Measurements from ENCODE around the gene XK.

DNA sequence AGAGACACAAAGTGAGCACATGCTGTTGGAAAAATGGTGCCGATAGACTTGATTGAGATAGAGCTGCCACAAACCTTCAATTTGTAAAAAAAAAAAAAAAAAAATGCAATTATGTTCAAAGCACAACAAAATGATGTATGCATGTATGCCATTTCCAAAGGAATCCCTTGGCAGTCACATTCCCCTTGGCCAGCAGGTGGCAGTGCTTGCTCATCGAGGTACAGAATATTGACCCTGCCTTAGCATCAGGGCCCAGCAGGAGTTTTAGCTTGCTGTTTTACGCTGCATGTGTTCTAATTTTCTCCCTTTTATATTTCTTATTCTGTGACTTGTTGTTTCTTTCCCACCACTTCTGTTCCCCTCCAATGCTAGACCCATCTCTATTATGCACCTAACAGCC lies 59.8 kb downstream of the XK start:
- no peak for TF ChIP-seq POLR2A (IDR thresholded peaks at IDR 0.05)
- TF ChIP-seq, protein P1, sequence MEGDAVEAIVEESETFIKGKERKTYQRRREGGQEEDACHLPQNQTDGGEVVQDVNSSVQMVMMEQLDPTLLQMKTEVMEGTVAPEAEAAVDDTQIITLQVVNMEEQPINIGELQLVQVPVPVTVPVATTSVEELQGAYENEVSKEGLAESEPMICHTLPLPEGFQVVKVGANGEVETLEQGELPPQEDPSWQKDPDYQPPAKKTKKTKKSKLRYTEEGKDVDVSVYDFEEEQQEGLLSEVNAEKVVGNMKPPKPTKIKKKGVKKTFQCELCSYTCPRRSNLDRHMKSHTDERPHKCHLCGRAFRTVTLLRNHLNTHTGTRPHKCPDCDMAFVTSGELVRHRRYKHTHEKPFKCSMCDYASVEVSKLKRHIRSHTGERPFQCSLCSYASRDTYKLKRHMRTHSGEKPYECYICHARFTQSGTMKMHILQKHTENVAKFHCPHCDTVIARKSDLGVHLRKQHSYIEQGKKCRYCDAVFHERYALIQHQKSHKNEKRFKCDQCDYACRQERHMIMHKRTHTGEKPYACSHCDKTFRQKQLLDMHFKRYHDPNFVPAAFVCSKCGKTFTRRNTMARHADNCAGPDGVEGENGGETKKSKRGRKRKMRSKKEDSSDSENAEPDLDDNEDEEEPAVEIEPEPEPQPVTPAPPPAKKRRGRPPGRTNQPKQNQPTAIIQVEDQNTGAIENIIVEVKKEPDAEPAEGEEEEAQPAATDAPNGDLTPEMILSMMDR (IDR thresholded peaks at IDR 0.05) = peak; percentile 55 to 81 (median 72)
- TF ChIP-seq POLR2AphosphoS5 (IDR thresholded peaks at IDR 0.05) = no peak
